Parathyroid adenoma (tissue), 2 donors: ENCODE measurements around the gene RABAC1.

Source experiments
- H2AFZ ChIP-seq: fragments of 300-600 bp; sonication (generic); one replicate; pipeline ENCODE4 v1.7.0; 2017; ENCODE audit warnings: antibody characterized with exemption, mild to moderate bottlenecking
- H3K27ac ChIP-seq: fragments of 300-600 bp; sonication (generic); one replicate; pipeline ENCODE4 v1.7.0; 2017
- H3K27me3 ChIP-seq: fragments of 300-600 bp; sonication (generic); one replicate; pipeline ENCODE4 v1.7.0; 2017; ENCODE audit warnings: low read length; ENCODE audit not compliant: control insufficient read depth, insufficient read depth
- H3K36me3 ChIP-seq: fragments of 300-600 bp; sonication (generic); one replicate; pipeline ENCODE4 v1.7.0; 2017; ENCODE audit warnings: low read length; ENCODE audit not compliant: control insufficient read depth, insufficient read depth
- H3K4me1 ChIP-seq: fragments of 300-600 bp; sonication (generic); one replicate; pipeline ENCODE4 v1.7.0; 2017; ENCODE audit warnings: control low read depth
- H3K4me2 ChIP-seq: fragments of 300-600 bp; sonication (generic); one replicate; pipeline ENCODE4 v1.7.0; 2017; ENCODE audit warnings: low read length
- H3K4me3 ChIP-seq: fragments of 300-600 bp; sonication (generic); one replicate; pipeline ENCODE4 v1.7.0; 2017; ENCODE audit warnings: low read depth, low read length
- H3K79me2 ChIP-seq: fragments of 300-600 bp; sonication (generic); one replicate; pipeline ENCODE4 v1.7.0; 2017; ENCODE audit warnings: control low read depth
- H3K9ac ChIP-seq: fragments of 300-600 bp; sonication (generic); one replicate; pipeline ENCODE4 v1.7.0; 2017; ENCODE audit warnings: mild to moderate bottlenecking
- H3K9me3 ChIP-seq: fragments of 300-600 bp; sonication (generic); one replicate; pipeline ENCODE4 v1.7.0; 2017; ENCODE audit warnings: low read length; ENCODE audit not compliant: control insufficient read depth
- TF ChIP-seq, protein P1 (sequence below): fragments of 300-600 bp; sonication (generic); IDR thresholded peaks from one replicate; pipeline ENCODE4 v1.7.0; 2017; ENCODE audit warnings: antibody characterized with exemption, mild to moderate bottlenecking
- donor health status: primary hyperparathyroidism.

Gene RABAC1

DNA sequence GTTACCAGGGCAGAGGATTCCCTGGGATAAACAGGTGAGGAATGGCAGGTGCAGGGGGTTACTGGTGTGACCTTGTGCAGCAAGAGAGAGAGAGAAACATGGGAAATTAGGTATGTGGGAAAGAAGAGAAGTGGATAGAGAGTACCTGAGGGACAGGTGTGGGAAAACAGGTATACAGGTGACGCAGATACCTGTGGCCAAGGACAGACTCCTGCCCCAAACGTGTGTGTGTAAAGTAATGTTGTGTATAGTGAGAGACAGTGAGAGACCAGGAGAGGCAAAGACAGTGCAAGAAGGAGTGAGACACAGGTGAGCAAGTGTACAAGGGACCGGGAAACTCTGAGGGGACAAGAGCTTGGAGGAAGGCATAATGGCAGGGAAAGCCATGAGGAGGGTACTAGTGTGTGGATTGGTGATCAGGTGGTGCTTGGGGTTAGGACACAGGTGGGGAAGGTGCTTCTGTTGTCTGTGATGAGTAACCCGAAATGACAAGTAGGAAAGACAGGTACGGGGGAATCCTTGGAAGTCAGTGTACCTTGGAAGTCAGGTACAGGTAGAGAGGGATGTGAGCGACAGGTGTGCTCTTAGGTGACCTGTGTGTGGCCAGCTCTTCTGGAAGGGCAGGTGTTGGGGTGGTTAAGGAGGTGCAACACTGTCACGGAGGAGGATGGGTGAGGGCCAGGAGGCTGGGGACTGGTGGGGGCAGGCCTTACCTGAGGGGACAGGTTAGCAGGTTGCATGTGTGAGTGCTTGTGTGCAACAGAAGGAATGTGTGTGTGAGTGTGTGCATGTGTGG lies 33.7 kb downstream of the RABAC1 start:
- no peaks in the 10 kb centered on the region for H3K27me3 ChIP-seq

DNA sequence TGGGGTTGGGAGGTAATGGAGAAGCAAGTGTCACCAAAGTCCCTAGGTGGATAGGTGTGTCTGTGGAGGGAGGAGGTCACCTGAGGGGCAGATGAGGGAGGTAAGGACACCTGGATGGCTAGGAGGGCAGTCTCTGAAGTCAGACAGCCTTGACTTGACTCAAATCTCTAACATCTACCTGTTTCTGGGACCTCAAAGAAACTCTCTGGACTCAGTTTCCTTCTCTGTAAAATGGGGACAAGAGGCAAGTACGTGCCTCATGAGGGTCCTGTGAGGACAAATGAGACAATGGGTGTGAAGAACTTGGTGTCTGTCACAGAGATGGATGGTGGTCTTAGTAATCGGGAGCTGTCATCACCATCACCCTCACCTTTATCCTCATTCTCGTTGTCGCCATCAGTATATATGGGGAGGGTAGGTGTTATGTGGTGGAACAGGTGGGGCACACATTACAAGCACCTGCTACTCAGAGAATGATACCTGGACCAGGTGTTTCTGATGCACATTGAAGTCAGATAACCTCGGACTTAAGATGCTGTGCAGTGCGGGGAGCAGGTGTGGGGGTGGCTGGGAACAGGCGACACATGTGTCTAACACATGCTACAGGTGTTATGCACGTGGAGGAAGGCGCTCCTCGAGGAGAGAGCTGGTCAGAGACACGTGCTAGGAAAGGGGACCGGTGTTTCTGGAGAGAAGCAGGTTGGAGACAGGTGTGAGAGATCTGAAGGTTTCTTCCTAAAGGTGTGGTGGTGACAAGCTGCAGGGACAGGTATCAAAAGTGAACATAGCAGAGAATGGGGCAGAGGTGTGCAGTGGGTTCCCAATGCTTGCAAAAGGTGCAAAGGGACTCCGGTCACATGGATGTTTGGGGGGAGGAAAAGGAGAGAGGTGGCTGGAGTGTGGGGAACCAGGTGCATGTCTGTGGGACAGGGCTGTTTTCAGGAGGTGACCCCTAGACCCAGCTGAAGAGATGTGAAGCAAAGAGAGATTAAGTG lies 34.7 kb downstream of the RABAC1 start:
- Histone ChIP-seq H3K27ac (no peak overlapping the region), H3K27me3 (no peaks in the 10 kb centered on the region), H3K4me3 (no peak overlapping the region), H3K79me2 (no peaks in the 10 kb centered on the region), H3K4me2 (no peak overlapping the region), H3K9ac (no peak overlapping the region), H3K9me3 (no peaks in the 10 kb centered on the region), H3K36me3 (no peaks in the 10 kb centered on the region), H3K4me1 (peaks cover 3% of the 10 kb centered on the region), H2AFZ (no peak overlapping the region)
- TF ChIP-seq, protein P1, sequence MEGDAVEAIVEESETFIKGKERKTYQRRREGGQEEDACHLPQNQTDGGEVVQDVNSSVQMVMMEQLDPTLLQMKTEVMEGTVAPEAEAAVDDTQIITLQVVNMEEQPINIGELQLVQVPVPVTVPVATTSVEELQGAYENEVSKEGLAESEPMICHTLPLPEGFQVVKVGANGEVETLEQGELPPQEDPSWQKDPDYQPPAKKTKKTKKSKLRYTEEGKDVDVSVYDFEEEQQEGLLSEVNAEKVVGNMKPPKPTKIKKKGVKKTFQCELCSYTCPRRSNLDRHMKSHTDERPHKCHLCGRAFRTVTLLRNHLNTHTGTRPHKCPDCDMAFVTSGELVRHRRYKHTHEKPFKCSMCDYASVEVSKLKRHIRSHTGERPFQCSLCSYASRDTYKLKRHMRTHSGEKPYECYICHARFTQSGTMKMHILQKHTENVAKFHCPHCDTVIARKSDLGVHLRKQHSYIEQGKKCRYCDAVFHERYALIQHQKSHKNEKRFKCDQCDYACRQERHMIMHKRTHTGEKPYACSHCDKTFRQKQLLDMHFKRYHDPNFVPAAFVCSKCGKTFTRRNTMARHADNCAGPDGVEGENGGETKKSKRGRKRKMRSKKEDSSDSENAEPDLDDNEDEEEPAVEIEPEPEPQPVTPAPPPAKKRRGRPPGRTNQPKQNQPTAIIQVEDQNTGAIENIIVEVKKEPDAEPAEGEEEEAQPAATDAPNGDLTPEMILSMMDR = no peak

More for the DNA sequence above, 33.7 kb downstream of the RABAC1 start:
- H3K4me3 ChIP-seq = no peak overlapping the region
- no peak overlapping the region for H3K4me2 ChIP-seq
- H3K36me3 ChIP-seq = no peaks in the 10 kb centered on the region
- H2AFZ ChIP-seq = no peak overlapping the region
- H3K9ac ChIP-seq = no peak overlapping the region
- no peaks in the 10 kb centered on the region for H3K79me2 ChIP-seq
- peaks cover 12% of the 10 kb centered on the region for H3K4me1 ChIP-seq
- no peak overlapping the region for H3K27ac ChIP-seq
- TF ChIP-seq, protein P1 = no peak
- H3K9me3 ChIP-seq = no peaks in the 10 kb centered on the region

DNA sequence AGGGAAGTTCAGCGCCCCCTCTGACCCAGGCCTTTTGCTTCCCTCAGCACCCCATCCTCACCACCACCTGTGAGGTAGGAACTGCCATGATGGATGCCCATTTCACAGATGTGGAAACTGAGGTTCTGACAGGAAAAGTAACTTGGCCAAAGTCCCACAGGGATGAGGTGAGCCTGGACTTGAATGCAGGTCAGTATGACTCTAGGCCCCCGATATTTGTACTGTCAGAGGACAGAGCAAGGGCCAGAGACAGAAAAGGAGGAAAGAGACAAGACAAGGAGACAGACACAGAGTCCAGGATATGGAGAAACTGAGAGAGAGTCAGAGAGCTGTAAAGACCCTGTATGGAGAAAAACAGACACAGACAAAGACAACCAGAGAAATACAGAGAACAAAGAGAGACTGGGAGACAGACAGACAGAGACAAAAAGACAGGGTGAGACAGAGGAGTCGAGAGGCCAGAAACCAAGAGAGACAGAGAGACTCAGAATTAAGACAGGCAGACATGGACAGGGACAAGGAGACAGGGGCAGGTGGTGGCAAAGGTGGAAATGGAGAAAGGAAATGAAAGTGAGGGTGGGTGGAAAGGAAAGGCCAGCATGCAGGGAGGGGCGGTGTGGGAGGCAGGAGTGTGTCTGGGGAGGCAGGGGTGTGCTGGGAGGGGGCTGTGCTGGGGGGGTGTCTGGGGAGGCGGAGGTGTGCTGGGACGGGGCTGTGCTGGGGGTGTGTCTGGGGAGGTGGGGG lies 35.9 kb downstream of the RABAC1 start:
- Histone ChIP-seq H3K27me3 (no peaks in the 10 kb centered on the region), H3K9ac (no peak overlapping the region), H3K4me2 (no peak overlapping the region), H3K79me2 (no peaks in the 10 kb centered on the region), H3K4me3 (no peak overlapping the region), H3K9me3 (no peaks in the 10 kb centered on the region), H3K27ac (no peak overlapping the region), H3K4me1 (peaks cover 2% of the 10 kb centered on the region), H3K36me3 (no peaks in the 10 kb centered on the region), H2AFZ (no peak overlapping the region)
- TF ChIP-seq, protein P1 = no peak

DNA sequence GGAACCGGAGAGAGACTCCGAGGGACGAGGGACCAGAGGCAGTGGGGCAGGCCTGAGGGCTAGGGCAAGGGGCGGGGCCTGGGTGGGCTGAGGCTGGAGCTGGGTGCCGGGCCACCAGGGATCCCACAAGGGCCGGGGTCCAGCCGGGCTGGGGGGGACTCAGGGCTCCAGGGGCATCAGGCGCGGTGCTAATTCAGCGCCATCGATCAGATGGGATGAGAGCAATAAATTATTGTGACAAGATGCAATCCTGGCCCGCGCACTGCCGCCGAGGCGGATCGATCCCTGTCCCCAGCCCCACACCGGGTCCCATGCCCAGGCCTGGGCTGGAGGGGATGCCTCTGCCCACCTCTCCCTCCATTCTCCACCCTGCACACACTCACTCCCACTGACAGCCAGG lies 36.5 kb downstream of the RABAC1 start:
- H3K27ac ChIP-seq = no peak overlapping the region
- no peaks in the 10 kb centered on the region for H3K79me2 ChIP-seq
- TF ChIP-seq, protein P1 = no peak
- H3K4me3 ChIP-seq = no peak overlapping the region
- H3K9me3 ChIP-seq = no peaks in the 10 kb centered on the region
- H3K4me2 ChIP-seq = no peak overlapping the region
- no peaks in the 10 kb centered on the region for H3K27me3 ChIP-seq
- peaks cover 2% of the 10 kb centered on the region for H3K4me1 ChIP-seq
- H3K9ac ChIP-seq = no peak overlapping the region
- H3K36me3 ChIP-seq = no peaks in the 10 kb centered on the region
- no peak overlapping the region for H2AFZ ChIP-seq
